HFFc6 (cell line): ENCODE data around the gene CENPT. TPM values are rescaled to one million over a fixed set of nuclear protein-coding genes. Genes with fewer than 3 reads are reported as not detected.

ENCODE experiments used
- DNase-seq: peaks from one replicate; pipeline ENCODE4 v3.0.0-alpha.2; 2018
- H3K27ac Mint-ChIP-seq: 2 replicates; pipeline ENCODE4 v1.8.0; 2020; ENCODE audit warnings: mild to moderate bottlenecking, mixed read lengths
- H3K27me3 Mint-ChIP-seq: 2 replicates; pipeline ENCODE4 v1.8.0; 2021; ENCODE audit warnings: mild to moderate bottlenecking, moderate library complexity, mixed read lengths; ENCODE audit not compliant: insufficient read depth
- H3K36me3 Mint-ChIP-seq: 2 replicates; pipeline ENCODE4 v1.8.0; 2021; ENCODE audit warnings: low read depth, mixed read lengths
- H3K4me1 Mint-ChIP-seq: 2 replicates; pipeline ENCODE4 v1.8.0; 2020; ENCODE audit warnings: low read depth, mixed read lengths
- H3K4me3 Mint-ChIP-seq: 2 replicates; pipeline ENCODE4 v1.8.0; 2020; ENCODE audit warnings: mild to moderate bottlenecking, moderate library complexity, mixed read lengths
- H3K9me3 Mint-ChIP-seq: 2 replicates; pipeline ENCODE4 v1.8.0; 2020; ENCODE audit warnings: mild to moderate bottlenecking, mixed read lengths
- CTCF ChIP-seq: fragments of 200-600 bp; sonication (generic); IDR thresholded peaks from 2 replicates; pipeline ENCODE4 v1.5.0; 2021; ENCODE audit warnings: antibody characterized with exemption, mild to moderate bottlenecking
- long read RNA-seq: library from polyadenylated mRNA; unstranded; transcript quantifications from one replicate; pipeline ENCODE4 v2.0.0, GENCODE V29; 2019
- total RNA-seq, 6 experiments: library from RNA; stranded (reverse); fragmentation: NEBNext Ultra II Directional; extraction: Animal tissue kit (Norgen Biotek cat#: 25700); gene quantifications; 2 replicates in 1 of 6; 3 replicates in 5 of 6; pipeline ENCODE4 v1.2.3, GENCODE V29; 2021

Gene CENPT, protein sequence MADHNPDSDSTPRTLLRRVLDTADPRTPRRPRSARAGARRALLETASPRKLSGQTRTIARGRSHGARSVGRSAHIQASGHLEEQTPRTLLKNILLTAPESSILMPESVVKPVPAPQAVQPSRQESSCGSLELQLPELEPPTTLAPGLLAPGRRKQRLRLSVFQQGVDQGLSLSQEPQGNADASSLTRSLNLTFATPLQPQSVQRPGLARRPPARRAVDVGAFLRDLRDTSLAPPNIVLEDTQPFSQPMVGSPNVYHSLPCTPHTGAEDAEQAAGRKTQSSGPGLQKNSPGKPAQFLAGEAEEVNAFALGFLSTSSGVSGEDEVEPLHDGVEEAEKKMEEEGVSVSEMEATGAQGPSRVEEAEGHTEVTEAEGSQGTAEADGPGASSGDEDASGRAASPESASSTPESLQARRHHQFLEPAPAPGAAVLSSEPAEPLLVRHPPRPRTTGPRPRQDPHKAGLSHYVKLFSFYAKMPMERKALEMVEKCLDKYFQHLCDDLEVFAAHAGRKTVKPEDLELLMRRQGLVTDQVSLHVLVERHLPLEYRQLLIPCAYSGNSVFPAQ
- 10 to 100 TPM; 51.2 to 64.2 (median 59.7) TPM for total RNA-seq
- long read RNA-seq, partial matches to known transcripts: 34 of 53 reads
- long read RNA-seq, other reads (novel, unspliced or antisense): 15 of 53 reads

- 0 out of 2 replicates have a peak, but pooled peaks have one; percentile 8 for TF ChIP-seq CTCF
- DNase-seq: peak; percentile 73
- peaks cover 6% of the 10 kb centered on the region; the same call in 1 of the 2 replicates for H3K36me3 Mint-ChIP-seq
- H3K4me3 Mint-ChIP-seq: peak within 1 kb of the TSS; percentile 97
- peaks cover 3% of the 10 kb centered on the region; the same call in 1 of the 2 replicates for H3K27me3 Mint-ChIP-seq
- peaks cover 49% of the 10 kb centered on the region for H3K4me1 Mint-ChIP-seq
- peak within 1 kb of the TSS; percentile 96 for H3K27ac Mint-ChIP-seq
- H3K9me3 Mint-ChIP-seq: no peaks in the 10 kb centered on the region
Observed at GRCh38 chr16:67847064-67847861, at the start of gene CENPT. CENPT (minus strand) TSS chr16:67847693; CDS start chr16:67833859, 13,834 bp downstream.

DNA sequence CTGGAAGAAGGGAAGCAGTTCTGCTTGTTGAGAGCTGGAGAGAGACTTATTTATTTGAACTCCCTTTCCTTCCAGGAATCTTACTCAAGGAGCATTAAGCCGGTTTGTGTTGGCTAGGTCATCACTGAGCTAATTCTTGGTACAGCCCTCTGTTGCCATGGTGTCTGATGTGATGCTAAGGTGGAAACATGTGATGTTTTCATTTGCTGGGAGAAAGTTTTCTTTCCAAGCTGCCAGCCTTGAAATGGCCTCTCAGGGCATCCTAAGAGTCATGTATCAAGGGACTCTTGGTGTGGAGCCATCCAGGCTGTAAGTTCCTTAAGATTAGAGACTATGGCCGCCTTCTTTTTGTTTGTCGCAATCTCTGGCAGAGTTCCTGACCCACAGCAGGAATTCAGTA, 49.7 kb upstream of the CENPT start:
- no peak for TF ChIP-seq CTCF
- Mint-ChIP-seq H3K36me3 (no peaks in the 10 kb centered on the region), H3K27ac (peak overlapping the region; percentile 55), H3K9me3 (no peaks in the 10 kb centered on the region), H3K4me3 (no peak overlapping the region), H3K27me3 (no peaks in the 10 kb centered on the region), H3K4me1 (peaks cover 28% of the 10 kb centered on the region)
- peak; percentile 29 for DNase-seq

DNA sequence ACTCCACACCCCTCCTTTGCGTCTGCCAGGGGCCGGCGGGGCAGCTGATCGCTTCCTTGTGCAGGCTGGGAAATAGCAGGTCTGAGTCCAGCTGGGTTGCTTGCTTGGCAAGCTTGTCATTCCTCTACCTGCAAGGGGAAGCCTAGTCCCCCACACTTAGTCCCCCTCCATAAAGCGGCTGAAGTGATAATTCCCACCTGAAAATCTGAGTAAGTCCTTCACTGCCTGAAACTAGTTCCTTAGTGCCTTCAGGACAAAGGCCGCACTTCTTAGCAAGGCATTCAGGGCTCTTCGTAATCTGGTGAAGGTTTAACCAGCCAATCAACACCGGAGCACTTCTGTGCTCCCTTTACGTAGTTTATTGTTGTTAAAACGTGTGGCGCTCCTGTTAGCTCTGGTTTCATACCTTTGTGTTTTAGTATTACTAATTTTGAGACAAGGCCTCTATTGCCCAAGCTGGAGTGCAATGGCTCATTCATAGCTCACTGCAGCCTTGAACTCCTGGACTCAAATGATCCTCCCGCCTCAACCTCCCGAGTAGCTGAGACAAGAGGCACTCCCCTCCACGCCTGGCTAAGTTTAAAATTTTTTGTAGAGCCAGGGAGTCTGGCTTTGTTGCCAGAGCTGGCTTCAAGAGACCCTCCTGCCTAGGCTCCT, 46.4 kb upstream of the CENPT start:
- no peaks in the 10 kb centered on the region for H3K36me3 Mint-ChIP-seq
- no peak for DNase-seq
- peak overlapping the region; percentile 97 for H3K4me3 Mint-ChIP-seq
- TF ChIP-seq CTCF: no peak
- H3K9me3 Mint-ChIP-seq: no peaks in the 10 kb centered on the region
- H3K27ac Mint-ChIP-seq: peak overlapping the region; percentile 94
- peaks cover 29% of the 10 kb centered on the region for H3K4me1 Mint-ChIP-seq
- H3K27me3 Mint-ChIP-seq: no peaks in the 10 kb centered on the region

GRCh38 chr16:67892899-67893742, 45.6 kb upstream of the CENPT start, which contains the start of gene PSKH1:
PSKH1 (plus strand) TSS chr16:67893254; CDS start chr16:67908750, 15,496 bp downstream.
- H3K4me1 Mint-ChIP-seq: peaks cover 29% of the 10 kb centered on the region
- peak; percentile 93 for DNase-seq
- peak within 1 kb of the TSS; percentile 97 for H3K4me3 Mint-ChIP-seq
- no peaks in the 10 kb centered on the region for H3K9me3 Mint-ChIP-seq
- H3K27ac Mint-ChIP-seq: peak within 1 kb of the TSS; percentile 94
- no peaks in the 10 kb centered on the region for H3K36me3 Mint-ChIP-seq
- TF ChIP-seq CTCF: no peak
- H3K27me3 Mint-ChIP-seq: no peaks in the 10 kb centered on the region
